Fibroblast of gingiva (primary cell): ENCODE results near the gene ADAM19.

Experiments
- DNase-seq: peaks from one replicate; pipeline ENCODE4 v3.0.0-alpha.2; 2011; ENCODE audit warnings: low read depth

The ADAM19 gene

GRCh38 chr5:157516006-157516405, 59.6 kb downstream of the ADAM19 start:
- DNase-seq: no peak

GRCh38 chr5:157514974-157515373, 60.6 kb downstream of the ADAM19 start:
- DNase-seq: no peak

DNA sequence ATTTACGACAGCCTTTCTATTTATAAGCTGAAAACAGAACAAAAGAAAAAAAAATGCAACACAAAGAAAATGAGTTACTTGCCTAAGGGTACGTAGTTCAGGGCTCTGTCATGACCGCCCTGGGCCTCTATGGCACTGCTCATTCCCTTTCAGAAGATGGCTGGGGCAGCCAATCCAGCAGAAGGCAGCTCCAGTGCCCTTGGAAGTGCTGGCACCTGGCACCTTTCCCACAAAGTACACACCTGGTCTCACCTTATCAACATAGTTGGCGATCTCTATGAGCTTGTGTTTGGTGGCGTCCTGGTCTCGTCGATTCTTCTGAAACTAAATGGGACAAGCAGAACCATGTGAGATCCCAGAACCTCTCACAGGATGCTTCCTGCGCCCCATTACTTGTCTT, 62.4 kb downstream of the ADAM19 start:
- DNase-seq: no peak

GRCh38 chr5:157511651-157512644, 63.6 kb downstream of the ADAM19 start:
- DNase-seq: peak; percentile 94

- no peak for DNase-seq
Measured at GRCh38 chr5:157510682-157511081, 64.9 kb downstream of the ADAM19 start.

DNA sequence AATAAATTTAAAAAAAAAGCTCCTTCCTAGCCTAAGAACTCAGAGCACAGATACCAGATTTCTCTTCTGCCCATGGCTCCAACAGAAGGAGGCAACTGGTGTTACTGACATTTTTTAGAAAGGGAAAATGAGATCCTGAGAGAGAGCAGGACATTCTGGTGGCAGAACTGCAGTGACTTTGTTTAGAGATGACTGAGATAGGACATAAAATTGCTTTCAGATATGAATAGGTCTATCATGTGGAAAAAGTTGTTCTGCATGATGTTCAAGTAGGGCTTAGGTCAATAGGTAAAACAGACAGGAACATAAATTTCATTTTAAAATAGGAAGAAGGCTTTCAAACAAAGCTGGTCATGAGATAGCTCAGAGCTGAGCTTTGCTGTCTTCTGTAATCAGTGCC, 66.0 kb downstream of the ADAM19 start:
- DNase-seq: no peak

GRCh38 chr5:157509093-157509492, 66.5 kb downstream of the ADAM19 start:
- no peak for DNase-seq

- no peak for DNase-seq
Measured at GRCh38 chr5:157506981-157507780, 68.4 kb downstream of the ADAM19 start.

DNA sequence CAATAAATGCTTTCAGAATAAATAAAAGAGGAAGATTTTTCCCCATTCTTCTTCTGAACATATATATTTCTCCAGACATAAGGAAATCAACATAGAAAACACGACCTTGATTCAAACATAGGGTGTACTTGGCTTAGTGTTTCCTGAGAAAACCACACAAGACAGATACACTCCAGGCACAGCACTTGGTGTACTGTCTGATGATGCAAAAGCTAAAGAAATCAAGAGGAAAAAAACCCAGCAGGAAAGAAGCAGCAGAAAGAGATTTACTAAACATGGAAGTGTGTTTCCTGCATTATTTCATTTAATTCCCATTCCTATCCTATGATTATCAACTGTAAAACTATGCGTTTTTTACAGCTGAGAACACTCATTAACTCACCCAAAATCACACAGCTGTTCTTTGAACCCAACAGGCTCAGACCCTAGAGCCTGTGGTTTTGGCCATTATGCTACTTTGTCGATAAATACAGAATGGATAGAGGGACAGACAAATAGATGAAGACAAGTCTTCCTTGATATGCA, 69.4 kb downstream of the ADAM19 start:
- DNase-seq: no peak

- DNase-seq: no peak
Measured at GRCh38 chr5:157505496-157505895, 70.1 kb downstream of the ADAM19 start.

- DNase-seq: no peak
Measured at GRCh38 chr5:157504053-157504452, 71.5 kb downstream of the ADAM19 start.

GRCh38 chr5:157502143-157502647, 73.4 kb downstream of the ADAM19 start:
- no peak for DNase-seq

- no peak for DNase-seq
Measured at GRCh38 chr5:157497875-157498611, 77.5 kb downstream of the ADAM19 start.

DNA sequence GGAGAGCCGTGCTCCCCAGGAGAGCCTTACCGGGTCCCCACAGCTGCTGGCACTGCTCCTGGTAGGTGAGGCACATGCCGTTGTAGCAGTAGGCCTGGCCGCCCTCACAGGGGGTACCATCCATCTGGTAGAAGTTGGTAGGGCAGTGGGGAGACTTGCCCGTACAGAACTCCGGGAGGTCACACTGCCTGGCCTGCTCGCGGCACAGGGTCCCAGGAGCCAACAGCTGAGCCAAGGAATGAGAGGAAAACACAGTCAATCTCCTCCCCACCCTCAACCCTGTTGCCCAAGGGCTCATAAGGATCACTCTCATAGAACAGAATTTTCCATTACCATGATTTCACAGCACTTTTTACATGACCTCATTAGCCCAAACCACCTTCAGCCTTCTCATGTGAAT, 78.7 kb downstream of the ADAM19 start:
- no peak for DNase-seq

DNA sequence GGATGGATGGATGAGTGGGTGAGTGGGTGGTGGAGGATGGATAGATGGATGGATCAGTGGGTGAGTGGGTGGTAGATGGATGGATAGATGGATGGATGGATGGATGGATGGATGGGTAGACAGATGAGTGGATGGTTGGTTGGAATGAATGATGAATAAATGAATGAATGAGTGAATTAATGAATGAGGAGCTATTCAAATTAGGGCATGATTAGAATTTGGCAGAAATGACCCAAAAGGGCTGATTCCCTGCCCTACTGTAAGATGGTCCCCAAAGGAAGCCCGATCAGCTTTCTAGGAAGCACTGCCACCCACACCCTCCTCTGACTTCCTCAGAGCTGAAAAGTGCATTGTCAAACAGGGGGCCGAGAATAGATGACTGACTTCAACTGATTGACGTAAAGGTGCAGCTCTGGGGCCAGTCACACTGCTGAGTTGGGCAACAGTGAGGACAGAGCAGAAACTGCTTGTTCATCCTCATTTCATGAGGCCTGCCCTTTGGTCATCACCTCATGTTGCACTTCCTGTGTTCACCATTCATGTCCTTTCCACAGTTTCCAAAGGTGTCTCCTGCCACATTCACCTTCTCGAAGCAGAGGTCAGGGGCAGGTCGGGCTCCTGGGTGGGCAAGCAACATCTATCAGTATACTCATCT, 81.3 kb downstream of the ADAM19 start:
- DNase-seq: no peak

- DNase-seq: no peak
Measured at GRCh38 chr5:157492886-157493285, 82.7 kb downstream of the ADAM19 start.

GRCh38 chr5:157491471-157491995, 84.0 kb downstream of the ADAM19 start:
- no peak for DNase-seq

- DNase-seq: no peak
Measured at GRCh38 chr5:157487358-157487757, 88.2 kb downstream of the ADAM19 start.

GRCh38 chr5:157486861-157487260, 88.7 kb downstream of the ADAM19 start:
- no peak for DNase-seq

- no peak for DNase-seq
Measured at GRCh38 chr5:157486221-157486681, 89.3 kb downstream of the ADAM19 start.

- no peak for DNase-seq
Measured at GRCh38 chr5:157485811-157486210, 89.8 kb downstream of the ADAM19 start.
